GM19452 (cell line): ENCODE results near the gene FRMPD4.

ENCODE experiments used
- ATAC-seq: cut with Tn5 transposase; IDR thresholded peaks from one replicate; pipeline ENCODE4 v1.9.1; 2021; ENCODE audit not compliant: unreplicated experiment

Gene FRMPD4

GRCh38 chrX:12210196-12210815 lies 72.0 kb downstream of the FRMPD4 start:
- ATAC-seq = no peak

- no peak for ATAC-seq
These were observed 72.7 kb downstream of the FRMPD4 start for GRCh38 chrX:12210971-12211370.

GRCh38 chrX:12223650-12224049 lies 85.4 kb downstream of the FRMPD4 start:
- ATAC-seq = no peak

- ATAC-seq = no peak
These were observed 86.8 kb downstream of the FRMPD4 start for GRCh38 chrX:12225107-12225506.

GRCh38 chrX:12227412-12228041 lies 89.3 kb downstream of the FRMPD4 start:
- ATAC-seq = no peak

- ATAC-seq = no peak
These were observed 90.6 kb downstream of the FRMPD4 start for GRCh38 chrX:12228862-12229261.

- no peak for ATAC-seq
These were observed 91.7 kb downstream of the FRMPD4 start for GRCh38 chrX:12229986-12230385.

- no peak for ATAC-seq
These were observed 96.5 kb downstream of the FRMPD4 start for GRCh38 chrX:12234534-12235329.

GRCh38 chrX:12236156-12236555 lies 97.9 kb downstream of the FRMPD4 start:
- ATAC-seq = no peak

- ATAC-seq = no peak
These were observed 98.9 kb downstream of the FRMPD4 start for GRCh38 chrX:12237131-12237530.

- ATAC-seq = no peak
These were observed 99.5 kb downstream of the FRMPD4 start for GRCh38 chrX:12237771-12238170.

GRCh38 chrX:12239356-12240082 lies 101.2 kb downstream of the FRMPD4 start:
- ATAC-seq = no peak

GRCh38 chrX:12240491-12240890 lies 102.2 kb downstream of the FRMPD4 start:
- ATAC-seq = no peak

GRCh38 chrX:12241026-12241425 lies 102.8 kb downstream of the FRMPD4 start:
- ATAC-seq = no peak

GRCh38 chrX:12245650-12246645 lies 107.7 kb downstream of the FRMPD4 start:
- no peak for ATAC-seq

- no peak for ATAC-seq
These were observed 111.7 kb downstream of the FRMPD4 start for GRCh38 chrX:12249997-12250396.

GRCh38 chrX:12263211-12263610 lies 124.9 kb downstream of the FRMPD4 start:
- ATAC-seq = no peak

GRCh38 chrX:12269484-12269883 lies 131.2 kb downstream of the FRMPD4 start:
- ATAC-seq = no peak

- ATAC-seq = no peak
These were observed 139.9 kb downstream of the FRMPD4 start for GRCh38 chrX:12278151-12278550.

GRCh38 chrX:12282991-12283390 lies 144.7 kb downstream of the FRMPD4 start:
- no peak for ATAC-seq
